ENCODE measurements around the gene GPA33.

The GPA33 gene

GRCh38 chr1:167083066-167083665 is 7.0 kb downstream of the GPA33 start:
- Histone ChIP-seq H3K36me3 (no peaks in the 10 kb centered on the region), H3K27me3 (ENCODE audit: insufficient read depth, low read depth, severe bottlenecking) (no peaks in the 10 kb centered on the region), H3K27ac (no peak overlapping the region), H3K4me3 (ENCODE audit: low read depth, low read length) (no peak overlapping the region), H3K9me3 (ENCODE audit: severe bottlenecking) (no peaks in the 10 kb centered on the region)
- DNase-seq = no peak
- TF ChIP-seq CTCF (IDR thresholded peaks at IDR 0.05; ENCODE audit: low read depth, low read length) = no peak

GRCh38 chr1:167082511-167083027 is 7.6 kb downstream of the GPA33 start:
- DNase-seq = peak; percentile 27

GRCh38 chr1:167081594-167082156 is 8.5 kb downstream of the GPA33 start:
- H3K9me3 ChIP-seq (ENCODE audit: severe bottlenecking) = no peaks in the 10 kb centered on the region
- no peaks in the 10 kb centered on the region for H3K27me3 ChIP-seq (ENCODE audit: insufficient read depth, low read depth, severe bottlenecking)
- no peak for TF ChIP-seq CTCF (IDR thresholded peaks at IDR 0.05; ENCODE audit: low read depth, low read length)
- DNase-seq = peak; percentile 53
- no peaks in the 10 kb centered on the region for H3K36me3 ChIP-seq
- H3K4me3 ChIP-seq (ENCODE audit: low read depth, low read length) = no peak overlapping the region
- H3K27ac ChIP-seq = peak overlapping the region; percentile 50

More at GRCh38 chr1:167082511-167083027, 7.6 kb downstream of the GPA33 start:
- H3K4me3 ChIP-seq (ENCODE audit: low read depth, low read length) = no peak overlapping the region
- H3K27me3 ChIP-seq (ENCODE audit: insufficient read depth, low read depth, severe bottlenecking) = no peaks in the 10 kb centered on the region
- H3K36me3 ChIP-seq = no peaks in the 10 kb centered on the region
- peak overlapping the region; percentile 50; the same call in 1 of the 2 replicates for H3K27ac ChIP-seq
- TF ChIP-seq CTCF (IDR thresholded peaks at IDR 0.05; ENCODE audit: low read depth, low read length) = no peak
- no peaks in the 10 kb centered on the region for H3K9me3 ChIP-seq (ENCODE audit: severe bottlenecking)

- DNase-seq = no peak
- Histone ChIP-seq H3K27ac (no peak overlapping the region), H3K36me3 (no peaks in the 10 kb centered on the region), H3K4me3 (ENCODE audit: low read depth, low read length) (no peak overlapping the region), H3K9me3 (ENCODE audit: severe bottlenecking) (no peaks in the 10 kb centered on the region), H3K27me3 (ENCODE audit: insufficient read depth, low read depth, severe bottlenecking) (no peaks in the 10 kb centered on the region)
- TF ChIP-seq CTCF (IDR thresholded peaks at IDR 0.05; ENCODE audit: low read depth, low read length) = no peak
Measured at GRCh38 chr1:167077868-167078210, 12.3 kb downstream of the GPA33 start.

DNA sequence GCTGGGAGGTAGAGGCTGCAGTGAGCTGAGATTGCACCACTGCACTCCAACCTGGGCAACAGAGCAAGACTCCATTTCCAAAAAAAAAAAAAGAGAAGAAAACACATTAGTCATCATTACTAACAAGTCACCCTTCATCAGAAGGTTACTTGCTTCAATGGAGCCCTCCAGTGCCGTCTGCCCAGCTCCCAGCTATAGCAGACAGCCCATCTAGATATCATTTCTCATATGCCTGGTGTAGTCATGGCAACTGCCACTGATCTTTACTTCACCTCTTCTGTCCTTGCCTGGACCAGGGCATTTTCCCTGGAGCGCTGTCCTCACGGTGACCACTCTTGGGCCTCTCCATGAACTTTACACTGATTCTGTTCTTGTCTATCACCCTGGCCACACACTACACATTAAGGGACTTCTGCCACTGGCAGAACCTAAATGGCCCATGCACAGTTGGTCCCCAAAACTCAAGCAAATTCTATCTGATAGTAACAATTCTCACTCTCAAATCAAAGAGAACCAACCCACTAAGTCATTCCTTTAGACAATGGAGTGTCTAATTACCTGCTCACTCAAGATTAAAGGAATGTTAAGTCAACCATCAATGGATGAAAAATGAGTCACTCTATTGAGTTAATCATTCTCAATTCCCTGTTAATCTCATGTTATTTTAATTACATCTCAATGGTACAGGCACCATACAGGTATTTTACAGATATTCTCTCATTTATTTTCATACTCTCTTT is 12.9 kb downstream of the GPA33 start:
- Histone ChIP-seq H3K36me3 (no peaks in the 10 kb centered on the region), H3K4me3 (ENCODE audit: low read depth, low read length) (no peak overlapping the region), H3K27ac (no peak overlapping the region), H3K27me3 (ENCODE audit: insufficient read depth, low read depth, severe bottlenecking) (no peaks in the 10 kb centered on the region), H3K9me3 (ENCODE audit: severe bottlenecking) (no peaks in the 10 kb centered on the region)
- DNase-seq = no peak
- no peak for TF ChIP-seq CTCF (IDR thresholded peaks at IDR 0.05; ENCODE audit: low read depth, low read length)

All from WERI-Rb-1 (cell line).